Fibroblast of gingiva (primary cell): ENCODE results near the gene LRBA.
A peak's percentile ranks its signal among the peaks of the same experiment; 100 is the strongest.
"Not testable (repeated sequence)": the region's sequence is repeated elsewhere in the genome, so short reads cannot be mapped to it uniquely, and the experiment has no call there.

Source experiments
- DNase-seq: peaks from one replicate; pipeline ENCODE4 v3.0.0-alpha.2; 2011; ENCODE audit warnings: low read depth

The LRBA gene

DNA sequence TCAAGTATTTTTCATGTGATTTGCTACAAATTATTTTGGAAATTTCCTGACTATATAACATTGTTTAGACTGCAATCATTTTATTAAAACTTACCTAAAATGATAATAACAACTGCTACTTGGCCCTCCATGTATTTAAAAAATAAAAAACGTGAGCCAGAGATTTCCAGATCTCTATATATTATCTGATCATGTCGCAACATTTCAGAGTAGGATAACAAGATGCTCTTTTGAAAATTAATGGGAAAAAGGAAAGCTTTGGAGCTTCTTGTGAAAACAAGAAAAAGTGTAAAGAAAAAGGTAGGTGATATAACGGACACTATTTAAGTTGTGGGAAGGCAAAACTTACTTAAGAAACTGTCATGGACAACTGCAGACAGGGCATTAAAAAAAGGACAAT lies 448.0 kb downstream of the LRBA start:
- no peak for DNase-seq

DNA sequence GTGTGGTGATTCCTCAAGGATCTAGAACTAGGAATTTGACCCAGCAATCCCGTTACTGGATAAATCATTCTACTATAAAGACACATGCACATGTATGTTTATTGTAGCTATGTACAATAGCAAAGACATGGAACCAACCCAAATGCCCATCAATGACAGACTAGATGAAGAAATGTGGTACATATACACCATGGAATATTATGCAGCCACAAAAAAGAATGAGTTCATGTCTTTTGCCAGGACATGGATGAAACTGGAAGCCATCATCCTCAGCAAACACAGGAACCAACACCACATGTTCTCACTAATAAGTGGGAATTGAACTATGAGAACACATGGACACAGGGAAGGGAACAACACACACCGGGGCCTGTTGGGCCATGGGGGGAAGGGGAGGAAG lies 450.1 kb downstream of the LRBA start:
- not testable (repeated sequence) for DNase-seq

DNA sequence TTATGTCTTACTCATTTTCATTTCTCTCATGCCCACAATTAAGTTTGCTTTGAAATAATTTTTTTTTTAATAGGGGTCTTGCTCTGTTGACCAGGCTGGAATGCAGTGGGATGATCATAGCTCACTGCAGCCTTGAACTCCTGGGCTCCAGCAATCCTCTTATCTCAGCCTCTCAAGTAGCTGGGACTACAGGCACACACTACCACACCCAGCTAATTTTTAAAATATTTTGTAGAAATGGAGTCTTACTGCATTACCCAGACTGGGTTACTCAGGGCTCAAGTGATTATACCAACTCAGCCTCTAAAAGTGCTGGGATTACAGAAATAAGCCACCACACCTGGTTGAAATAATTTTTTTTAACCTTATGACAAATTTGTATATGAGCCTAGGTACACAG lies 452.3 kb downstream of the LRBA start:
- no peak for DNase-seq

DNA sequence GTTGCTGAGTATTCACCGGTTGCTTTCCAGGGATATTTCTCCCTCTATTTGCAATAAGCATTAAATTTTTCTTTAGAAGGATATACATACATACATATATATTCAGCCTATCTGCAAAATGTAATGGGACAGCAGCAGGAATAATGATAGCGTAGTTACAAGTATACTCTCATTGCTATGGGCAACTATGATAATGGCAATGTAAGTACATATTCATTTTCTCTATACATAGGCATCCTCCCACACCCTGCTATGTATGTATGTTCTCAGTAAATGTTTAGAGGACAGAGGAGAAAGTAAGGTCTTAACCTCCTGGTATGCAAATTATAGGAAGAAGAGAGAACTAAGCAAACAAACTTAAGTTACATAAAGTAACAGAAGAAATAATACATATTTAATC lies 452.8 kb downstream of the LRBA start:
- DNase-seq, result no peak

DNA sequence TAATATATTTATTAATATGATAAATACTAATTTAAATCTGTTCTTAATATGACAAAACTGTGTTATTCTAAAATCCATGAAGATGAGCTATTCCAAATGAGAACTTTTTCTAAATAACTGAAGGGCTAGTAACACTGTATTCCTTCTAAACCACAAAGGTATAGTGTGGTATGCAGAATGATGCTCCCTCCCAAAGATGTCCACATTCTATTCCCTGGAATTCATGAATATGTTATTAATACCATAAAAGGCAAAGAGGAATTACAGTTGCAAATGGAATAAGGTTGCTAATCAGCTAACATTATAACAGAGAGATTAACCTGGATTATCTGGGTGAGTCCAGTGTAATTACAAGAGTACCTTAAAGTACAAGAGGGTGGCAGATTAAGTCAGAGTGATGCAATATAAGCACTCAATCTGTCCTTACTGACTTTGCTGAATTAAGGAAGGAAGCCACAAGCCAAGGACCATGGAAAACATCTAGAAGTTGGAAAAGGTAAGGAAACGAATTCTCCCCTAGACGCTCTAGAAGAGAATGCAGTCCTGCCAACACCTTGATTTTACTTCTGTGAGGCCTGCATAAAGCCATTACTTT lies 453.8 kb downstream of the LRBA start:
- no peak for DNase-seq

DNA sequence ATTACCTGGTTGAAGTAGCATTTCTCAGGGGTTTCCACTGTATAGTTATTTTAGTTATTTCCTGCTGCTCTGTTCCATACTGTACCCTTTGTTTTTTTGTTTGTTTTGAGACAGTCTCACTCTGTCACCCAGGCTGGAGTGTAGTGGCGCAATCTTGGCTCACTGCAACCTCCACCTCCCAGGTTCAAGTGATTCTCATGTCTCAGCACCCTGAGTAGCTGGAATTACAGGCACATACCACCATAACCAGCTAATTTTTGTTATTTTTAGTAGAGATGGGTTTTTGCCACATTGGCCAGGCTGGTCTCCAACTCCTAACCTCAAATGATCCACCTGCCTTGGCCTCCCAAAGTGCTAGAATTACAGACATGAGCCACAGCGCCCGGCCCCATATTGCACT lies 457.3 kb downstream of the LRBA start:
- not testable (repeated sequence) for DNase-seq

DNA sequence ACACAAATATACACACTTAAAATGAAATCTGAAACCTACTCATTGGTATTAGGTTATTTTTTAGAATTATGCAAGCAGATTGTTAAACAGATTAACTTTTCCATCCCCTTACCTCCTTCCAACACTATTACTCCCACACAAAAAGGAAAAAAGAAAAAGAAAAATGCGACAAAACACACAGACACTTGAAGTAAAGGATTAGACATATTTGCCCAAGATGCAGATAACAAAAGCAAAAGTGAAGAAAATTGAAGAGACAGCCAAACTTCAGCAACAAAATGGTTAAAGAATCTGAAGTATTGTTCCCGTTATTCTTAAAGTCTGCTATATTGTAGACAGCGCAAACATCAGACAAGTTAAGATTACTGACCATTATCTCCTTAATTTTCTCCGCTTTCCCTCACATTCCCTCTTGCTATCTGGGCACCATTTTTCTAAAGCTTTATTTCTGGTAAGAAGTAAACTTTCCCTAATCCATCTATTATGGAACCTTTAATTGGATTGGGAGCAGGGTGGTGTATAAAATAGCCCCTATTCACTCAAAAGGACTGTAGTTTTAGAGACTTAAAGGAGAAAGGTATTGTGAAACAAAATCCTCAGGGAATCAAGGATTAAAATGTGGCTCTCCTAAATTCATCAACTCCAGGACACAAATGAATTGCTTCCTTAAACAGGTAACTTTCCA lies 467.8 kb downstream of the LRBA start:
- DNase-seq, result no peak

DNA sequence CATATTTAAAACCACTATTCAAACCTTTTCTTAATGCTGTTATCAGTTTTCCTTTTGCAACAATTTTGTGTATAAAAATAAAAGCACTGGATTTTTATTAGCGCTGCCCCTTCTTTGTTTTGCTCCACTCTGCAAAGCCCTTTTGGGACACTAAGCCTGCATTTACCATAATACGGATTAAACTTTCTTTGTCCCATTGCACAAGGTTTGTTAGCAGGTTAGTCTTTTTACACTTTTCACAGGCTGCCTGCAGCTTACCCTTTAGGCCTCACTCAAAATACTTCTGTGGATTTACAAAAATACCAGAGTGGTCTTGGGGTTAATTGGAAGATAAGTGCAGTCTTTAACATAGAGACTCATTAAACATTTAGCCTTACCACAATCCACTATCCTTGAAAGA lies 468.8 kb downstream of the LRBA start:
- no peak for DNase-seq

DNA sequence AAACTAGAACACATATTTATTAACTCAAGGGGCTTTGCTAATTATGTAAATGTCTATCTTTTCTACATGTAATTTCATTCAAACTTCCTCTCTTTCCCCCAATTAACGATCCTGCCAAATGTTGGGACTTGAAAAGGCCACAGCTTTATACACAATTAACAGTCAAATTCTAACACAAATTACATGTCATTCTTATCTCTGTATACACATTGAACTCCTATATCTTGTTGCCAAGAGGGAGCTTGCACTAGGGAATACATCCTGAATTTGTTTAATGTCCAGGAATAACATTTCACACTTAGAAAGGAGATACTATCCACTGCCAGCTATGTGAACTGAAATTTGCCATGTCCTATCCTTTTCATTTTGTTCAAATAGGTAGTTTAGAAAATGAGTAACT lies 472.0 kb downstream of the LRBA start:
- no peak for DNase-seq

DNA sequence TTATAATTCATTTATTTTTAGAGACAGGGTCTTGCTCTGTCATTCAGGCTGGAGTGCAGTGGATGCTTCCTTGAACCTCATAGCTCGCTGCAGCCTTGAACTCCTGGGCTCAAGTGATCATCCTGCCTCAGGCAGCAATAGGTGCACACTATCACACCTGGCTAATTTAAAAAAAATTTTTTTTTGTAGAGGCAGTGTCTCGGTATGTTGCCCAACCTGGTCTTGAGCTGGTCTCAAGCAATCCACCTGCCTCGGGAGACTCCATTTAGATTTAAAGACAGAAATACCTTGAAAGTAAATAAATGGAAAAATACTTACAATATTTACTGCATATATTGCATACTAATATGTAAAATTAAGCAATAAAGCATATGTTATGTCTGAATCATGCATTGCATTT lies 473.4 kb downstream of the LRBA start:
- no peak for DNase-seq

DNA sequence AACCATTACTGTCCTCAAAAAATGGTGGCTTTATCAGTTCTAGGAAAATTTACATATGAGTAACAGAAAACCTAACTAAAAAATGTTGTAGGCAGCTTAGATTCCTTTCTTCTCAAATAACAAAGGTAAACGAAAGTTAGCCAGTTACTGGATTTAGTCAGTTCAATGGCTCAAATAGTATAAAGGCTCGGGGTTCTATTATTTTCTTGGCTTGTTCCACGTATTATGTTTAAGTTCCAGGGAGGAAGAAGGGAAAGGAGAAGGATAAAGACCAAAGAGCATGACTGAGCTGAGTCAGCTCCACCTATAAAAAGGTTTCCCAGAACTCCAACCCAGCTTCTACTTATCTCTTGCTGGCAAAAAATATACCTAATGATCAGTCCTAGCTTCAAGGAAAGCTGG lies 474.1 kb downstream of the LRBA start:
- no peak for DNase-seq

DNA sequence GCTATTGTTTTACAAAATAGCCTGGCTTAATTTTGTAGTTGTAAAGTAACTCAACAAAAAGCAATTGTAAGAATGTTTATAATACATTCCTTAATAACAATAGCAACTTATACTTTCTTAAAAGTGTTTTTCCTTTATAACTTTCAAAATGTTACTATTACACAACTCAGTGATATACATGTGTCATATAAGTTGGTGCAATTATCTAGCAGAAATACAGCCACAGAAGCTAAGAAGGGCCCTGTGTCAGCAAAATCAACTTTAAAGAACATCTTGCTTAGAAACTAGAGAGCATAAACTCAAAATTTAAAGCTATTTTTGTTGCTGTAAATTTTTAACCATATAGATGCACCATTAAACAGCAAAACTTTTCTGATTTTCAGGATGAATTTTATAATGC lies 474.5 kb downstream of the LRBA start:
- no peak for DNase-seq

DNA sequence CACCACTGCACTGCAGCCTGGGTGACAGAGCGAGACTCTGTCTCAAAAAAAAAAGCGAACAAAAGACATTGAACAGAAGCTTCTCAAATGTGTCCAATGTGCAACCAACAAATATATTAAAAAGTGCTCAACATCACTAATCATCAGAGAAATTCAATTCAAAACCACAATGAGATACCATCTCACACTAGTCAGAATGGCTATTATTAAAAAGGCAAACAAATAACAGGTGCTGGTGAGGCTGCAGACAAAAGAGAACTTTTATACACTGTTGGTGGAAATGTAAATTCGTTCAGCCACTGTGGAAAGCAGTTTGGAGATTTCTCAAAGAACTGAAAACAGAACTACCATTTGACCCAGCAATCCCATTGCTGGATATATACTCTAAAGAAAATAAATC lies 477.2 kb downstream of the LRBA start:
- not testable (repeated sequence) for DNase-seq

DNA sequence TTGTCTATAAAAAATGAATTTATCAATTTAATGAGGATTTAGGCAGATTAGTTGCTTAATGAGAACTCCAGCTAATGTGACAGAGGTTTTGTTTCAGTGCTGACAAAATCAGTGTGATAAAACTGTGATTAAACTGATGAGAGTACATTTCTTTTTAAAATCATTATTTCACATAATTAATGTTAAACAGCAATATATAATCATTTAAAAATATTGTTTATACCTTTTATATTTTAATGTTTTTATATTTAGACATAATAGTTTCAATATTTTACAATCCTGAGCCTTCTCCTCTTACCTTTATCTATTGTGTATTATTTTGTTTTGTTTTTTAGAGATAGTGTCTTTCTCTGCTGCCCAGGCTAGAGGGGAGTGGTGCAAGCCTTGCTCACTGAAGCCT lies 480.3 kb downstream of the LRBA start:
- DNase-seq, result no peak

DNA sequence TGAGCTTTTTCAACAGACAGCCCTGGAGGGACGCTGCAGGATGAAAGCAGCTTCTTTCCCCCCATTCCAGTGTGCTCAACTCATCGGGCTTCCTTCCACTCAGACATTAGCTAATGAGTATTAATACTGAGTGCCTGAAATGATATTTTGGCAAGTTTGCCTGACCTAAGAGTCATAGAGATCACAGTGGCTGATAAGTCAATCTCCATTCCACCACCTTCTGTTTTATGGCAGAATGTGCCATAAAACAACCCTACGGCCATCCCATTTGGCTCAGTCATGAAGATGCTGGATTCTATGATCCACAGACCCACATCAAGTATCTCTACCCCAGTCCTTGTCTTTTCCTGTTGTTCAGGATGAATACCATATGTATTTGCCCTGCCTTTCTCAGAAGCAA lies 481.4 kb downstream of the LRBA start:
- no peak for DNase-seq

DNA sequence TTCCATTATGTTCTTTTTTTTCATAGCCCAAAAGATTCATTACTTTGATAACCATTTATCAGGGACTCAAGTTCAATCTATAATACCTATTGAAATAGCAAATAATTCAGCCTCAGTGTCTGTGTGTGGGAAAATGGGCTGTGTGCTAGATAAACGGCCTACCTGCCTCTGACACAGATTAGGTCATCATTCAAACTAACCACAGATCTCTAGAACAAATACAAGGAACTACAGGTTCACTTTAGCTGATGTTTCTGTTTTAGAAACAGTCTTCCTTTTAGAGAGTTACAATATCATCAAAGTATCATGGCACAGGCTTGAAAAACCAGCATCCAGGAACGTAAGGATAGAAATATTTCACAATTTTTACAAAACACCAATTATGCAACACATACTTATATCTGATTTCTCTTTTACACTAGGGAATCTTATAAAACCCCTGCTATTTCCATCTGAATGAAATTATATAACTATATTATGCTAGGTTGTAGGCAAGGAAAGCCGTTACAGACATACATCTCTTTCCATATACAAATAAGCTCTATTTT lies 489.7 kb downstream of the LRBA start:
- no peak for DNase-seq

DNA sequence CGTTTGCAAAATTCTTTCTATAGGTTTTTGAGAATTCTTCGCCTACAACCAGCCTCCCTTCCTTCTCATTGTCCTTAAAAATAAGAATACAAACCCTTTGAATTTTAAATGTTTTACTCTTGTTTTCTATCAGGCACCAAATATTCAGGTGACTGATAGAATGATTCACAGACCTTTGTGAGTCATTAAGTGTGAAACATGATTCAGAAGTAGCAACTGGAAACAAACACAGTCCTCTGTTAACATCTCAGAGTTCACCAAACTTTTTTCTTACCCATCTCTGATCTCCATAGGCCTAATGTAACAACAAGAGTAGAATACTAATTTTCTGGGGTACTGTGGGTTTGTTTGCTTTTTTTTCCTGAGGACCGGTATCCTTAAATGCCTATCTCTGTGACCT lies 496.5 kb downstream of the LRBA start:
- DNase-seq, result no peak

DNA sequence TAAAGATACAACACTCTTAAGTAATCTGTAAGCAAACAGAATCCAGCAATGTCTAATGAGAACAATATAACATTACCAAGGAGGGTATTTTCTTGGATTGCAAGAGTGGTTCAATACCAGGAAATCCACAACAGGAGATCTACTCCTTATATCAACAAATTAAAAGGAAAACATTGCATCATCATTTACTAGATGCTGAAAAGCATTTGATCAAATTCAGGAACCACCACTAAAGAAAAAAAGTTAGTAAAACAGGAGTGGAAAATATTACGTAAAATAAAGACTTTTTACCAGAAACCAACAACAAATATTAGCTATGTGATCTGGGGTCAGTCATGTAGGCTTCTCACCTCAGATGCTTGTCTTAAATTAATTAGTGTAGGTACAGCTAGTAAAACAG lies 499.9 kb downstream of the LRBA start:
- peak; percentile 49 for DNase-seq

DNA sequence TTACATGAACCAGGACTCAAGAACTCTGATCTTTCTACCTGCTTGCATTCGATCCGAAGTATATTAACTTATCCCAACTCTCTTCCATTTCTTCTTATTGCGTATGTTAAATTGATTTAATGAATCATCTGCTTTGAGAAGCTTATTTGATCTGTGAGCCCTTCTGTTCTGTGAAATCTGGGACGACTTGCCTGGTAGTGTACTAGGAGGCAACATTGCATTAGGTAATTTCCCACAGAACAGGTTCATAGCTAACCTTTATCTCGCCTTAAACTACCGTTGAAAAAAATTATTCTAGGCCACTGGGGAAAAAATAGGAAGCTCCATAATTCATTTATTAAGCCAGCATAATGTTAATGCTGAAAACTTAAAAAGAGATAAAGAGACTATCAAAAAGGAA lies 500.4 kb downstream of the LRBA start:
- DNase-seq, result no peak

DNA sequence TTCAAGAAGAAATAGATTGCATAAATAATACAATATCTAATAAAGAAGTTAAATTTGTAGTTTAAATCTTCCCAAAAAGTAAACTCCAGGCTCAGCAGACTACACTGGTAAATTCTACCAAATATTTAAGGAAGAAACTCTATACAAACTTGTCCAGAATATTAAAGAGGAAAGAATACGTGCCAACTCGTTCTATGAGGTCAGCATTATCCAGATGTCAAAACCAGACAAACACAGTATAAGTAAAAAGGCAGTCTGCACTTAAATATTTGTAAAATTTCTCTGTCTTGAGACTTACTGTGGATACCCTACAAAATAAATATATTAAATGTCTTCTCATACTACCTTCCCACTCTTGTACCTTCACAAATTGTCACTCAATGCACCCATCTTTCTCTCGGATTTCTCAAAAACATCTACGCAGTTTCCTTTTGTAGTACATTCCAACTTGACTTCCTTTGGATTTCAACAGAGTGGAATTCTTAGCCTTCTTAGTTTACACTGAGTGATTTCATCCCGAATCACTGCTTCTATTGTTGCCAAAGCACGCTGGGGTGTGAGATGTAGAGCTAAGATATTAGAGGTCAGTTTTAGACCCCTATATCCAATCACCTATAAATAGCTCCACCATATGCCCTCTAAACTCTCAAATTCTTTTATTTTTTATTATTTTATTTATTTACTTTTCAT lies 504.8 kb downstream of the LRBA start:
- DNase-seq, result peak; percentile 86

DNA sequence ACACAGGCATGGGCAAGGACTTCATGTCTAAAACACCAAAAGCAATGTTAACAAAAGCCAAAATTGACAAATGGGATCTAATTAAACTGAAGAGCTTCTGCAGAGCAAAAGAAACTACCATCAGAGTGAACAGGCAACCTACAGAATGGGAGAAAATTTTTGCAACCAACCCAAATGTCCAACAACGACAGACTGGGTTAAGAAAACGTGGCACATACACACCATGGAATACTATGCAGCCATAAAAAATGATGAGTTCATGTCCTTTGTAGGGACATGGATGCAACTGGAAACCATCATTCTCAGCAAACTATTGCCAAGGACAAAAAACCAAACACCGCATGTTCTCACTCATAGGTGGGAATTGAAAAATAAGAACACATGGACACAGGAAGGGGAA lies 507.4 kb downstream of the LRBA start:
- DNase-seq, result not testable (repeated sequence)

DNA sequence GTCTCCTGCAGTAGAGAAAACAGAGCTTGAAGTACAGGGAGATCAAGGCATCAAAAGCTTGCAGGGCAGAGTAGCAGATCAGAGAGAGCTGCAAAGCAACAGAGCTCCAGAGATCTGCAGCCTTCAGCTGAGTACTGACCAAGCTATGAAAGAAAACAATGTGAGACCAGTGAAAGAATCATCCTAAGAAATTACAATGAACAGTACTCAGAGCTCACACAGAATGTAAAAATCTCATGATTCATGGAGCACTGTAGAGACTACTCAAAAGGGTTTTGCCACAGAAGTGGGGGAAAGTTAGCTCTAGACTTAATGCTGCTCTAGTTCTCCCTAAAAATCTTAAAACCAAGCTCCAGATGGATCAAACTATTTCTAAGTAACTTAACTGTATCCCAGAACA lies 513.1 kb downstream of the LRBA start:
- DNase-seq, result peak; percentile 25

DNA sequence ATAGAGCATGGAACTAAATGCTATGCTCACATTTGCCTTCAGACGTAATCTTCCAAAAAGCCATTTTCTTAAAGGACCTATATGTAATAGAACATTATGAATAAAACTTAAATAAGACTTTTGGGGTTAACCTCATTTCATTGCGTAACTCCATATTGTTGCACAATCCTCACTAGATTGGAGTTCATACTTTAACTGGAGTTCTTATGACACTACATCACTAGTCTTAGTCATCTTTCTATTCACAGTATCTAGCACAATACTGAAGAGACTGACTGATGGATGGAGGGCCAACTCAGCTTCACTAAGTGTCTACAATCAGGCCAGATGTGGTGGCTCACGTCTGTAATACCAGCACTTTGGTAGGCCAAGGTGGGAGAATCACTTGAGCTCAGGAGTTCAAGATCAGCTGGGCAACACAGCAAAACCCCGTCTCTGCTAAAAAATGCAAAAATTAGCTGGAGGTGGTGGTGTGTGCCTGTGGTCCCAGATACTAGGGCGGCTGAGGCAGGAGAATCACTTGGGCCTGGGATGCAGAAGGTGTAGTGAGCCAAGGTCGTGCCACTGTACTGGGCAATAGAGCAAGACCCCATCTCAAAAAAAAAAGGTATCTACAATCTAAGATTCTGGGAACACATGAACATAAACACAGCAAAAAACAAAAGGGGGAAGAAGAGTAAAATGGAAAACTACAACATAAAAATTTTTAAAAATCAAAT lies 513.9 kb downstream of the LRBA start:
- peak; percentile 83 for DNase-seq
